WI38 (cell line): ENCODE results near the gene SIRPB2.

Experiments used
- H3K4me3 ChIP-seq: 2 replicates; pipeline ENCODE4 v1.5.1; 2011; ENCODE audit warnings: low read depth, mild to moderate bottlenecking, control low read depth, low read length
- TF ChIP-seq, protein P1 (sequence below): IDR thresholded peaks from 2 replicates; pipeline ENCODE4 v1.5.1; 2012; ENCODE audit warnings: low read depth, mild to moderate bottlenecking, control low read depth, low read length

The SIRPB2 gene

GRCh38 chr20:1442304-1442703 is 48.9 kb downstream of the SIRPB2 start:
- H3K4me3 ChIP-seq, result no peak overlapping the region
- TF ChIP-seq, protein P1, sequence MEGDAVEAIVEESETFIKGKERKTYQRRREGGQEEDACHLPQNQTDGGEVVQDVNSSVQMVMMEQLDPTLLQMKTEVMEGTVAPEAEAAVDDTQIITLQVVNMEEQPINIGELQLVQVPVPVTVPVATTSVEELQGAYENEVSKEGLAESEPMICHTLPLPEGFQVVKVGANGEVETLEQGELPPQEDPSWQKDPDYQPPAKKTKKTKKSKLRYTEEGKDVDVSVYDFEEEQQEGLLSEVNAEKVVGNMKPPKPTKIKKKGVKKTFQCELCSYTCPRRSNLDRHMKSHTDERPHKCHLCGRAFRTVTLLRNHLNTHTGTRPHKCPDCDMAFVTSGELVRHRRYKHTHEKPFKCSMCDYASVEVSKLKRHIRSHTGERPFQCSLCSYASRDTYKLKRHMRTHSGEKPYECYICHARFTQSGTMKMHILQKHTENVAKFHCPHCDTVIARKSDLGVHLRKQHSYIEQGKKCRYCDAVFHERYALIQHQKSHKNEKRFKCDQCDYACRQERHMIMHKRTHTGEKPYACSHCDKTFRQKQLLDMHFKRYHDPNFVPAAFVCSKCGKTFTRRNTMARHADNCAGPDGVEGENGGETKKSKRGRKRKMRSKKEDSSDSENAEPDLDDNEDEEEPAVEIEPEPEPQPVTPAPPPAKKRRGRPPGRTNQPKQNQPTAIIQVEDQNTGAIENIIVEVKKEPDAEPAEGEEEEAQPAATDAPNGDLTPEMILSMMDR, result no peak

DNA sequence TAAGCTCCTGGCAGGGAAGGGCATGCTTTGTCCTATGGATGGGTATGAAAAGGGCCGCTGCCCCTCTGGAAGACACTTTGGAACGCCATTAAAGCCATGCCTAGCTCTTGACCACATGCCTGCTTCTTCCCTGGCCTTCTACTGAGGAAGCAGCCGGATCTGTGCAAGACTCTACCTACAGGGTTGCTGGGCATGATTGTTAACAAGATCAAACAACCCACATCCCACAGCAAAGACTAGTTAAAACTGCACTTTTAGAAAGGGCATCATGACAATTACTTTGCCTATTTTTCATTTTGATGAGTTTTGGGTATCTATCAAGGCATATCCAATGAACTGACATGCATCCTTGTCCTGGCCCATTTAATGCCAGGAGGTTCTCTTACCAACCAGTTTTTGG is 50.1 kb downstream of the SIRPB2 start:
- H3K4me3 ChIP-seq, result no peak overlapping the region
- TF ChIP-seq, protein P1, result no peak

DNA sequence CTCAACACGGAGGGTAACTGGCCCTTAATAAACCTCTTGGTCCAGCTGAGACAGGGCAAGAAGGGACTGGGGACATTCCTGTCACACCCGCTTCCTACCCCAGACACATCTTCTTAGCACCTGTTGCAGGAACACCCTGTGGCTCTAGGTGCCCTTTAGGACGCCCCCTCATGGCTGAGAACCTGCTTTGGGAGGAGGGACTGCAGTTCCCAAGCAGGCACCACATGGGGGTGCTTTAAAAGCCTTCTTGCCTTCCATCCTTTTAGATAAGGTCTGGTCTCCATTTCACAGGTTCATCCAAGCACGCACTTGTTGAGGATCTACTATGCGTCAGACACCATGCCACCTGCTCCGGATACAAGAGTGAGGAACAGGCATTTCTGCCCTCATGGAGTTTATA is 51.2 kb downstream of the SIRPB2 start:
- TF ChIP-seq, protein P1, result peak; percentile 11; the same call in 1 of the 2 replicates
- H3K4me3 ChIP-seq, result no peak overlapping the region

- TF ChIP-seq, protein P1, result no peak
- no peak overlapping the region for H3K4me3 ChIP-seq
Observed at GRCh38 chr20:1438361-1438760, 52.9 kb downstream of the SIRPB2 start.

DNA sequence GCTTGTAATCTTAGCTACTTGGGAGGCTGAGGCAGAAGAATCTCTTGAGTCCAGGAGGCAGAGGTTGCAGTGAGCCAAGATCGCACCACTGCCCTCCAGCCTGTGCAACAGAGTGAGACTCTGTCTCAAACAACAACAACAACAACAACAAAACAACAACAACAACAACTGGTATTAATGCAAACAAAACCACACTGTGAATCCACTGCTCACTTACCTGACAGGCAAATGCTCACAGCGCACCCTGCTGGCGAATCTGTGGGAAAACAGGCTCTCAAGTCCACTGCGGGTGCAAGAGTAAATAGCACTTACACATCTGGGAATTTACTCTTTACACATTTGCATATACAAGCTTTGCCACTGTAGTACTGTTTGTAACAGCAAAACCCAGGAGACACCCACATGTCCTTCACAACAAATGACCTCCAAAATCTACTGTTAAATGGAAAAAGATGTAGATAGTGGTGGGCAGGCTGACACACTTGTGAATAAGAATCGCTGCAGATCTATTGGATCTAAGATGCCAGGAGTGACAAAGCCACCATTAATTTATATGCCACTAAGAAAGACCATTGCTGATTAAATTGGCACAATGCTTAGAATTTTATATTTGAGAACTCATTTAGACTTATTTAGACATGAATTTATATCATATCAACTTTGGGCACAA is 53.9 kb downstream of the SIRPB2 start:
- TF ChIP-seq, protein P1, result peak; percentile 66
- H3K4me3 ChIP-seq, result no peak overlapping the region

- TF ChIP-seq, protein P1, result no peak
- no peak overlapping the region for H3K4me3 ChIP-seq
Observed at GRCh38 chr20:1436263-1436662, 55.0 kb downstream of the SIRPB2 start.

GRCh38 chr20:1435337-1435699 is 55.9 kb downstream of the SIRPB2 start:
- no peak overlapping the region for H3K4me3 ChIP-seq
- TF ChIP-seq, protein P1, result no peak
